Measurements from ENCODE around the gene TTC12. TPM values are rescaled to one million over a fixed set of nuclear protein-coding genes. Genes with fewer than 3 reads are reported as not detected.

Gene TTC12
- total RNA-seq, 1 experiment from 2014 or later: 25.0 TPM

- Histone ChIP-seq H3K79me2 (ENCODE audit: low read depth) (no peaks in the 10 kb centered on the region), H3K4me2 (no peak overlapping the region; the same call in 1 of the 2 replicates), H4K20me1 (ENCODE audit: insufficient read depth) (no peaks in the 10 kb centered on the region), H3K4me3 (no peak overlapping the region), H3F3A (ENCODE audit: insufficient read depth, low read depth) (peaks cover 12% of the 10 kb centered on the region), H3K27me3 (ENCODE audit: insufficient read depth, low read depth) (peaks cover 17% of the 10 kb centered on the region), H3K27ac (peak overlapping the region; percentile 50), H3K4me1 (replicated peaks; ENCODE audit: insufficient read depth) (peaks cover 19% of the 10 kb centered on the region), H2AFZ (no peak overlapping the region), H3K36me3 (ENCODE audit: low read depth) (no peaks in the 10 kb centered on the region), H3K9me3 (ENCODE audit: insufficient read depth, low read depth) (no peaks in the 10 kb centered on the region), H3K9me2 (ENCODE audit: insufficient read depth) (no peaks in the 10 kb centered on the region)
- TF ChIP-seq EZH2 (IDR thresholded peaks at IDR 0.05; ENCODE audit: low read depth) (no peak), CTCF (conservative IDR thresholded peaks at IDR 0.05) (no peak)
- ChIA-PET POLR2A (ENCODE audit: unreplicated experiment) (interaction anchor here (0.7 kb wide), 1 partner anchor 17 kb away, joined by 3 read pairs; no protein-coding TSS in a partner anchor), CTCF (no interaction called here)
- DNase-seq: peak; percentile 81 to 98
- intact Hi-C loops (cut with micrococcal nuclease; ENCODE audit: unreplicated experiment): no loop called here
- no TSS peak for BruUV-seq (replicated peaks)
Observed at GRCh38 chr11:113384551-113384950, 70.2 kb downstream of the TTC12 start.

GRCh38 chr11:113385749-113386148 lies 71.4 kb downstream of the TTC12 start:
- no peak for TF ChIP-seq EZH2 (IDR thresholded peaks at IDR 0.05; ENCODE audit: low read depth)
- no peak for TF ChIP-seq CTCF (conservative IDR thresholded peaks at IDR 0.05)
- no peaks in the 10 kb centered on the region for H3K79me2 ChIP-seq (ENCODE audit: low read depth)

GRCh38 chr11:113386866-113387265 lies 72.5 kb downstream of the TTC12 start:
- Histone ChIP-seq H3K36me3 (ENCODE audit: low read depth) (no peaks in the 10 kb centered on the region), H3K4me1 (replicated peaks; ENCODE audit: insufficient read depth) (peaks cover 19% of the 10 kb centered on the region), H3K27me3 (ENCODE audit: insufficient read depth, low read depth) (peaks cover 33% of the 10 kb centered on the region), H3K4me2 (no peak overlapping the region), H3K9me3 (ENCODE audit: insufficient read depth, low read depth) (no peaks in the 10 kb centered on the region), H3F3A (ENCODE audit: insufficient read depth, low read depth) (peaks cover 12% of the 10 kb centered on the region), H3K9me2 (ENCODE audit: insufficient read depth) (no peaks in the 10 kb centered on the region), H3K4me3 (no peak overlapping the region), H2AFZ (no peak overlapping the region), H4K20me1 (ENCODE audit: insufficient read depth) (no peaks in the 10 kb centered on the region), H3K79me2 (ENCODE audit: low read depth) (no peaks in the 10 kb centered on the region), H3K27ac (no peak overlapping the region)
- intact Hi-C loops (cut with micrococcal nuclease; ENCODE audit: unreplicated experiment): no loop called here
- ChIA-PET CTCF (no interaction called here), POLR2A (ENCODE audit: unreplicated experiment) (no interaction called here)
- TF ChIP-seq EZH2 (IDR thresholded peaks at IDR 0.05; ENCODE audit: low read depth) (no peak), CTCF (conservative IDR thresholded peaks at IDR 0.05) (no peak)
- no peak for DNase-seq
- no TSS peak for BruUV-seq (replicated peaks)

More at GRCh38 chr11:113385749-113386148, 71.4 kb downstream of the TTC12 start:
- H3K27me3 ChIP-seq (ENCODE audit: insufficient read depth, low read depth): peaks cover 22% of the 10 kb centered on the region
- H4K20me1 ChIP-seq (ENCODE audit: insufficient read depth): no peaks in the 10 kb centered on the region
- CTCF ChIA-PET: no interaction called here
- no peaks in the 10 kb centered on the region for H3K9me2 ChIP-seq (ENCODE audit: insufficient read depth)
- no TSS peak for BruUV-seq (replicated peaks)
- no peak overlapping the region for H2AFZ ChIP-seq
- H3K4me1 ChIP-seq (replicated peaks; ENCODE audit: insufficient read depth): peaks cover 19% of the 10 kb centered on the region
- POLR2A ChIA-PET (ENCODE audit: unreplicated experiment): no interaction called here
- no peak overlapping the region for H3K4me2 ChIP-seq
- no peaks in the 10 kb centered on the region for H3K9me3 ChIP-seq (ENCODE audit: insufficient read depth, low read depth)
- DNase-seq: no peak
- intact Hi-C loops (cut with micrococcal nuclease; ENCODE audit: unreplicated experiment): no loop called here
- peaks cover 12% of the 10 kb centered on the region for H3F3A ChIP-seq (ENCODE audit: insufficient read depth, low read depth)
- no peak overlapping the region for H3K27ac ChIP-seq
- no peaks in the 10 kb centered on the region for H3K36me3 ChIP-seq (ENCODE audit: low read depth)
- no peak overlapping the region for H3K4me3 ChIP-seq
